Stimulated activated CD4-positive, alpha-beta T cell treated with anti-CD3 and anti-CD28 coated beads, Interleukin-12 subunit alpha, Interleukin-12 subunit beta, amount 100 ng/mL, for 48 hours (primary cell): Measurements from ENCODE around the gene CYTH1.

Experiments used
- DNase-seq, 3 donors: peaks; one replicate each; pipeline ENCODE4 v3.0.0-alpha.2; 2020; ENCODE audit warnings: low read depth in 2 of 3, low spot score in 1 of 3

Gene CYTH1

DNA sequence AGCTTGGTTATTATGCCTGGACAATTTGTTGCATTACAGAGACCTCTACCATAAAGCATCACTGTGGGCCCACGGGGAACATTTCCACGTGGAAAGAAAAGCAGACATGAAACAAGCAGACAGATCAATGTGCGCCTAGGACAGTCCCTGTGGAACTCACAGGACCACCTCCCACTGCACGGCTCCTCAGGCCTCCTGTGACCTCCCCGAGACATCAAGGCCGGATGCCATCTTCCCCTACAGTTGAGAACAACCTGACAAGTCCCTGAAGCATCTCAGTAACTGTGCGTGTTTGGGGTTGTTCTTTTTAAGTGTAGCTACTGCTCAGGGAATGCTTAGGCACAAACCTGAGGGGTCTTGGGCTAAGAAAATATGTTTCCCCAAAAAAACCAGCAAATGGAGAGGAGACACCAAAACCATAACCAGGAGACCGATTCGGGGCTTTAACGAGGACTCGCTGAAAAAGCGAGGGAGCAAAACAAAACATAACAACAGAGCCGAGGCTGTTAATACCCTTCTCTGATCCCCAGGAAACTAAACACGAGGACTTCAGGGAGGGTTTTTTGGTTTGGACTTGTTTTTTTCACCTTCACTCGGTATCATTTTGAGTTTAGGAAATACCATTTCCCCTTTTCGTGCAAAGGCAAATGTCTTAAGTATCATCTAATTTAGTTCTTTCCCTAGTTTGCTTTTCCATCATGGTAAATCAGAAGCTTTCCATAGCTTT lies 87.1 kb downstream of the CYTH1 start:
- no peak for DNase-seq

DNA sequence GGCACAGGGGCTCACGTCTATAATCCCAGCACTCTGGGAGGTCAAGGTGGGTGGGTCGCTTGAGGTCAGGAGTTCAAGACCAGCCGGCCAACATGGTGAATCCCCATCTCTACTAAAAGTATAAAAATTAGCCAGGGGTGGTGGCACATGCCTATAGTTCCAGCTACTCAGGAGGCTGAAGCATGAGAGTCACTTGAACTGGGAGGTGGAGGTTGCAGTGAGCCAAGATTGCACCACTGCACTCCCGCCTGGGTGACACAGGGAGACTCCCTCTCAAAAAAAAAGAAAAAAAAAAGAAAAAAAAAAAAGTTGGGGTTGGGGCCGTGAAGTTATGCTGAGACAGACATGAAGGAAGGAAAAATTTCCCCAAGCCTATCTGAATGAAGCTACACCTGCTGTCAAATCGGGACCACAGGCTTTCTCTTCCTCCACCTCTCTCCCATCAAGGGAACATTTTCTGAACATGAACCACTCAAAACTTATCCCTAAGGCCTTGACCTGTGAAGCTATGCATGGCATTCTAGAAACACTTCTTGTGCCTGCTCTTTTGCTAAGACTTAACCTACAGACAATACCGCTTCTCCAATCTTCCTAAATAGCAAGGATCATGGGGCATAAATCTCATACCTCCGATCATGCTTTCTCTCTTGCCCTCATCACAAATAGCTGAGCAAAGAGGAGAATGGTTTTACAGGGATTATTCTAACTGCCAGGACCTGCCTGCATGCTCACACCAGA lies 88.6 kb downstream of the CYTH1 start:
- DNase-seq, result no peak

DNA sequence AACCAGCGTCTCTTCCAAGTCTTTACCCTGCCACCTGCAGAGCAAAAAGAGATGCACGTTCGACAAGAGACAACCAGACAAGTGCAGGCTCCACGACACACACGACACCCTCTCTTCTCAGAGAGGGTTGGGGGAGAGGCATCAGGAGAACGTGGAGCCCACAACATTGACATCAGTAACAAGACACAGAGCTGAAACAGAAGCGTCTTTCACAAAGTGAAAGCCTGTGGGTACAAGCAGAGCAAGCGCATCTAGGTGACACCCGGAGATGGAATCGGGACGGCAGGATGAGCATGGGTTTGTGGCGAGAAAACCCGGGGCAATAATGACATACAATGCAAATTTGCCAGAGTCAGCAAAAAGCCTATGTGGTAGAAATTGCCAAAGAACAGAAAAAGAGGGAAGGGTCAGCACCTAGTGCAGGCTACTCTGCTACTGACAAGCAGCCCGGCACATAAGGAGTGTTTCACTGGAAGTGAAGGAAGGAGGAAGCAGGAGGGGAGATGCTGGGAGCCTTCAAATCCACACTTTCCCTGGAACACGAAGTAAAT lies 89.5 kb downstream of the CYTH1 start:
- DNase-seq, result no peak

DNA sequence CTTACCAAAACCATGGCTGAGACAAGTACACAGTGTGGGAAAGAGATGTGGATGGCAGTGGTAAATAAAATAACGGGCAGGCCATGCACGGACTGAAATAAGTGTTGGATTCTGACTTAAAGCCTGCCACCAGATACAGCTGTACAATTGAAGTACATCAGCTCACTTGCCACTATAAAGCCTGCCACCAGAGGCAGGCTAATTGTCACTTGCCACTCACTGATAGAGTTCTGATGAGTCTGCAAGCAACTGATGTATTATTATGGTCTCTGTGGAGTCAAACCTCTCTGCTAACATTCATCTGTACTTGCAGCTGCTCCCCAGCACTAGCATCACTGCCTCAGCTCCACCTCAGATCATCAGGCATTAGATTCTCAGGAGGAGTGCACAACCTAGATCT lies 93.0 kb downstream of the CYTH1 start:
- DNase-seq, result no peak

DNA sequence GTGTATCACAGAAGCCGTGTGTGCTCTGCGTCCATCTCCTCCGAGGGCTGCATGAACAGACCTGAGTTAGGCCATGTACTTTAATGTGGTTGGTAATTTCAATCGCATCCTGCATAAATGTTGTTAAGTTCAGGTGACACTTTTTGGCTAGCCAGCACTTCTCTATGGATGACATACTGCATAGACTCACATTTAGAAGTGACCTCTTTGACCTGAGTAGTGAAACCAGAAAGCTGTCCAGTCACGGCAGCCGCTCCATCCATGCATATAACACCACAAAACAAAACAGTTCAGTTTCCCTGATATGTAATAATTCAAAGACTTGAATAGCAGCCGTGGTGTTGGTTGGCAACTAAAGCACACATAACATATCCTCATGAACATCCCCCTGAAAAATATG lies 94.1 kb downstream of the CYTH1 start:
- DNase-seq, result no peak

DNA sequence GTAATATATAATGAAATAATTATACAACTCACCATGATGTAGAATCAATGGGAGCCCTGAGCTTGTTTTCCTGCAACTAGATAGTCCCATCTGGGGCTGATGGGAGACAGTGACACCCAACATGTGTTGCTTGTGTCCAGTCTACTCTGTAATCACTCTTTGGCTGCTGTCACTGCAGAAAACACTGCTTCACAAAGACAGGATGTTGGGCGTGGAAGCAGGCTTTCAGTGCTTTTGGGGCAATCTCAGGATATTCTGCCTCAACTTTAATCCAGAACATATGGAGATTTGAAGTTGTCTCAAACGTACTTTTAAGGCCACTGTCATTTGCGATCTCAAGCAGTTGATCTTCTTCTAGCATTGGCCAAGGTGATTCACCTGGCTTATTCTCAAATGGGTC lies 94.9 kb downstream of the CYTH1 start:
- DNase-seq, result no peak

DNA sequence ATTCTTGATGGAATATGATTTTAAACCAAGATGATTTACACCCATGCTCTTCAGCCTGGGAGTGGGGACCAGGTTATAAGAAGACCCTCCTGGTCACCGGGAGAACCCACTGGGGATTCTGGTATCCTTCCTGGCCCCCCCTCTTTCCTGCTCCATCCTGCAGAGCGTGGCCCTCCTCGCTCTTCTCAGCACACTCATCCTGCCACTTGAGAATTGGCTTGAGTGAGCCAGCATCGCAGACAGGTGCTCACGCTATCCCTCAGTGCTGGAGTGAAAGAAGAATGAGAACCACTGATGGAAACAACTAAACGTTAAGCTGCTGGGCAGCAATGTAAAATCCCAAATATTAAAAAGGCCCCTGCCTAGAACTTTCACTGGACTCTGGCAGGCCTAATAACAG lies 98.0 kb downstream of the CYTH1 start:
- no peak for DNase-seq

DNA sequence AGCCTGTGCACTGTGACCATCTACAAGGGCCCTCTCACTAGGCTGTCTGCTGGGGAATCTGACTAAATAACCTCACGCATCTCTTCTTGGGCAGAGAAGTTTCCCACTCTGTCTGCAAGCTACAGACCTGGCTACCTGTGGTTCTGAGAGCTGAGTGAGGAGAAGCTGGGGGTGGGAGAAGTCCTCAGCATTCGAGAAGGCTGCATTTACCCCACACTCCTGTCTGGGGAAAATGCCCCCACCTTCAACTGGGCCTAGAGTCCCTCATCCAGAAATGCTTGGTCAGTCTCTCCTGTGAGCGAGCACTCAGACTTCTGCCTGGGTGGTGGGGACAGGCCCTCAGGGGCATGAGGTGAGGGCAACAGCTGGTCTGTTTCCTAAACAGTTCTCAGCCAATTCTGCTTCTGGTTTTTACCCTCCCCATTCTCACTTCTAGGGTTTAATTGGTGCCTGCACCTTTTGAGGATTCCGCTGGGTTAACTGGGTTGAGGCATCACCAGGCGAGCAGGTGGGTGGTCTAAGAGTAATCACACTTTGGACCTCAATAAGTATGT lies 98.6 kb downstream of the CYTH1 start:
- DNase-seq, result no peak

DNA sequence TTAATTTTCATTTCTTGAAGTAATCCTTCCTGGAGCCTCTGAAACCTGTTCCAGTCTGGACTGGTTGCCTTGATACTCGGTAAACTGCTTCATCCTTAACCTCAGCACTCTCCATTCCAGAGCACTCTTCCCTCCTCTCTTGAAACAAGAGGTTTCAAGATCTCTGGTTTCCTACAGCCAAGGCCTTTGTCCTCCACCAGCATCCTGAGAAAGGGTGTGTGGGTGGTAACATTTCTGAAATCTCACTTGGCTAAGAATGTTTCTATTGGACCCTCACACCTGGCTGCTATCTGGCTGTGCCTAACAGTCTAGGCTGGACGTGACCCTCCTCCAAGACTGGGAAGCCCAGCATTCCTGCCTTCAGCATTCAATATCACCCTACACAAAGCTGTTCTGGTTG lies 99.7 kb downstream of the CYTH1 start:
- no peak for DNase-seq

DNA sequence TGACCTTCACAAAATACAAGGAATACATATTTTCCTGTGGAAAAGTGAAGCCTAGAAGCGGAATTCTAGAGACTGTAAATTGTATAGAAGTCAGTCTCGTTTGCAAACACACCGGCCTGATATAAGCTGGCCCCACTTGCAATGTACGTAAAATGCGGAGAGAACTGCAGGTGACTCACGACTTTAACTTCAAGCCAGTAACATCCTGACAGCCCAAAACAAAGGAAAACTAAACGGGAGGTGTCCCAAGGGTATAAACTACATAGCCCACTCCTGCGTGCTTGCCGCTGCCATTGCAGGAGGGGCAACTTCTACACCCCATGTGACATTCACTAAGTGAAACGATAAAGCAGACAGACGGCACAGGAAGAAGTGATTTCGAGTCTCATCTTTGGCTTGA lies 101.6 kb downstream of the CYTH1 start:
- DNase-seq, result no peak

DNA sequence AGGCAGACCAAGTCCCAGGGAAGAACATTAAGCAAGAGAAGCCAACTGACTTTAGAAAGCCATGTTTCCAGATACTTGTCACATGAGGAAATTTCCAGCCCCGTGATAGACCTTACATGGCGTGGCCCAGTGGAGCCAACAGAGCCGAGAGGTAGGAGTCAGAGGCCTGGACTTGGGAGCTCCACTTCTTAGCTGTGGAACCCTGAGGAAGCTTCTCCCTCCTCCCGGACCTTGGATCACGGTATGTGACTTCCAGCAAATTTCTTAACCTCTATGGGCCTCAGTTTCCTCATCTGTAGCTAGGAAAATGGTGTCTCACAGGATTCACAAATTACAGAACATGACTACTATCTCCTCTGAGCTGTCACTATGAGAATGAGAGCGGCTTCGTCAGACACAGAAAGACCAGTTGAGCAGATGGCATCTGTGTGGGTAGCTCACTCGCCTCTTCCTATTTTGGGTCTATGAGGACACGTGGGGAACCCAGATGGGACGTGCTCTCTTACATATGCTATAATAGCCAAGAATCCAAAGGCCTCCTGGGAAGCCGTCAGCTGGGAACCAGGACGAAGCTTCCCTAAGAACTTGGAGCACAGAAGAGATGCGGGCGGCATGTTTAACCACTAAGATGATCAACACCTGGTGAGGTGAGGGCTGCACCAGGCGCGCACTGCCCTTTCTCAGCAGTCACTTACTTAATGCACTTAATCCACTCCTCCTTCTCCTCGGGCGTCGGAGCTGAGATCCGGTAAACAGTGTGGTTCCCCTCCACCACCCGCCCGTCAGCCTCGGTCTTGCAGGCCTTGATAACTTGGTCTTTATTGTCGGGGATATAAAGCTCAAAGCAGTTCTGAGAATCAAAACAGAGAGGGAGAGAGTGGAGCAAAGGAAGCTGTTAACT lies 102.3 kb downstream of the CYTH1 start:
- no peak for DNase-seq

DNA sequence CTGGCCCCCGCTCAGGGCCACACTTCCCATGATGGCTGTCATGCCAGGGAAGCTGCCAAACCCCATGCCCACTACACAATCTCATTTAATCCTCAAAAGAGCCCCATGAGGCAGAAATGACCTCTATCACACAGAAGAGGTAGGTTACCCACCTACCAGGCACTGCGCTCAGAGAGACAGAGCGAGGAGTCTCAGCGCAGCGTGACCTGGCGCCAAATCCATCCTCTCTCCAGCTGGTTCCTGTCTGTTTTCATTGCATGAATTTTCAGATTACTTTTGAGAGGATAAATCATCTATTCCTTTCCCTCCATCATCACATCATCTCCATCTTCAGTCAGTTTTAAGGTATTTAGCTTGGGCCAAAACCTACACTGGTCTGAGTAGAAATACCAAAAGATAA lies 103.4 kb downstream of the CYTH1 start:
- no peak for DNase-seq

DNA sequence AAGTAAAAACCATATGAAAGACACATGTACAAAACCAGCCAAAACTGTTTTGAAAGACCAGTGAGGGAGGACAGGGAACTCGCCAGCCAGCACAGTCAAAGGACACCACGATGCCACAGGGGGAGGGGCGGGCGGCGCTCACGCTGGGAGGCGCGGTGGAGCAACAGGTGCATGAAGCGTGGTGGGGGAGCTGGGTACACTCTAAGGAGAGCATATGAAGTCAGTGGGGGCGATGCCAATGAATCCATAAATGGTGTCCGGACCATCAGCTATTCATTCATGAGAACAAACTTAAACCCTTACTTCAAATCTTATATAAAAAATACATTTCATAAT lies 103.9 kb downstream of the CYTH1 start:
- DNase-seq, result no peak

DNA sequence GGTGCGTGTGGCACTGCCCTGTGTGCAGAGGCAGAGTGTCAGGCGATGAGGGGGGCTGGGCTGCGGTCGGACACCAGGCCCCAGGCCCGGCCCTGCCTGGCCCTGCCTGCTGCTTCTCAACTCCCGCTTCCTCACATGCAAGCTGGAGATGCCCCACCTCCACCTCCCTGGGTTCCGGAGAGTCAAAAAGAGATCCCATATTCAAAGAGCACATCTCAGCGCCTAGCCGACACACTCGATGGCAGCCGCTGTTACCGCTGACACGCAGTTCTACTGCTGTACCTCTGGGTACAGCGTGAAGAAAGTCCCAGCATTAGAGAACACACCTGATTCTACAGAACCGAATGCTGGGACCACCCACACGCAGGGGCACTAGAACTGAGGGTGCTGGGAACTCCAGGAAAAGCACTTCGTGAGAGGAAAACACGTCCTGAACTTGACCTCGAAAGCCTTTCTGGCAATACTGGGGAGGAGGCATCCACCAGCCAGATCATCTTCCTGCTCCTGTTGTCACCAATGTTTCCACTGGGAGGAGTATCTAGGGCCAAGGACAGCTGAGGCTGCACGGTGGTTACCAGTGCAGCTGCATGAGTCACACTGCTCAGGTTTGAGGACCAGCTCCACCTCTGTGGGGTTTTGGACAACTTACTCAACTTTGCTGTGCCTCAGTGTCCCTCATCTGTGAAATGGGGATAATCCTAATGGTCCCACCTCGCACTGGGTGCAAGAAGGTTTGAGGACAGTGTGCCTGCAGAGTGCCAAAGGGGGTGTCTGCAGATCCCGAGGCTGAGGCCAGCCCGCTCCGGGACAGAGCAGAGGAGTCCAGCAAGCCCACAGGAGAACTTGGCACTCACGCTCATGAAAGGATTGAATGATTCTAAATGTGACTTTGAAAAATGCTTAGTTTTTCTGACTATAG lies 104.5 kb downstream of the CYTH1 start:
- no peak for DNase-seq

DNA sequence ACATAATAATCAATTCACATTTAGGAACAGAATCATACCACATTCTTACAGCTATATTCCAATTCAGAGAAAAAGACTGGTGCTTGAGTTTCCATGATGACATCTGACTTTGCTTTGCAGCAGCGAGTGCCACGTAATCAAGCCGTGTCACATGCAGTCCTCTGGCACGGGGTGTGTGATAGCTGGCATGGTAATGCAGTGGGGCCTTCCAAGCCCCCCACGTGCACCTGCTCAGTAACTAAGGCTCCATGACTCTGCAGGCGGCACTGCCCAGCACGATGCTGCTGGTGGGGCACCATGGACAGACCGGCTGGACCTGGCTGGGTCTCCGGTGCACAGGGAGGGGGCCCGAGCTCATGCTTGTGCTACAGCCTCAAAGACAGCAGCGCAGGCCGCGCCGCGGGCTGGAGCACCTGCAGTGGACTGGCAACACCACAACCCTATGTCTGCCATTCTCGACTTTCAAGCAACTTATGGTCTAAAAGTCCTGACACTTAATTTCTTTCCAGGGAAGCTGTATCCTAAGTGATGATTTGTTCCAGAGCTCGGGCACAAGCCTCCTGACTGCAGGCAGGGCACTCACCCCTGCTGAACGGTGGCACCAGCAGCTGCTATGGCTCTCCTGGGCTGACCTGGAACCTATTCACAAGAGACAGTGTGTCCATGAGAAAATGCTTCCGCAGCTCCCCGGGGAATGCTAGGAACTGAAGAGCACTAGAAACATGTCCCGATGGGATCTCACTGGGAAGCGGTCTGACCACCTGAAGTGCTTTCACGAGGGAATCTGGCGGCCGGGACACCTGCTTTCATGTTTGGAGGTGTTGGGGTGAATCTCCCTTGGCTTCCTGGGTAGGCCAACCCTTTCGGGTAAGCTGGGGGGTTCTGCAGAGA lies 105.4 kb downstream of the CYTH1 start:
- DNase-seq, result no peak

DNA sequence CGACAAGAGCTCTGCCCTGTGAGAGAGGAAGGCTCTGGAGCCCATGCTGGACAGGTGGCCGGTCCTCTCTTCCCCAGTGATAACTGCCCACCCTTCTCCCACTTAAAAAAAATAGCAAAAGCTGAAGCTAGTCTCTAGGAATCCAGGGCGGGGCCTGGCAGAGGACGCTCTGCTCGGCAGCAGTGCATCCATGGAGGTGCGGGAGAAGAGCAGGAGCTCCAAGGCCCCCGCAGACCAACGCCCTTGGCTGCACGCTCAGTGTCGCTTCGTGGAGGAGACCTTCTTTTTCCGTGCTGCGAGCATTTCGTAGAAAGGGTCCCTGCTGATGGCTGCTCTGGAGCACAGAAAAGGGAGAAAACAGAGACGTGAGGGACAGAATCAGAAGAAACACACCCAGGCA lies 106.2 kb downstream of the CYTH1 start:
- no peak for DNase-seq

DNA sequence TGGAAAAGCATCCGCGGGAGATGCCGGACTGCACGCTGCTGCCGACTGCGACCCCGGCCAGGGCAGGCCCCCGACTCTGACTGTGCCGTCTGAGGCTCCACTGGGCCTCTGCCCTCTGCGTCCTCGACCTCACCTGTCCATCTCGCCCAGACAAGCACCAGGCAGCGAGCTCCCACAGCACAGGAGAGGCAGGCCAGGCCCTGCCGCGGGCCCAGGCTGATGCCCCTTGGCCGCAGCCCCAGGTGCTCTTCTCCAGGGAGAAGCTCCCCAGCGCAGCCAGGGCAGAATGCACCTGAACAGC lies 106.8 kb downstream of the CYTH1 start:
- DNase-seq, result no peak

DNA sequence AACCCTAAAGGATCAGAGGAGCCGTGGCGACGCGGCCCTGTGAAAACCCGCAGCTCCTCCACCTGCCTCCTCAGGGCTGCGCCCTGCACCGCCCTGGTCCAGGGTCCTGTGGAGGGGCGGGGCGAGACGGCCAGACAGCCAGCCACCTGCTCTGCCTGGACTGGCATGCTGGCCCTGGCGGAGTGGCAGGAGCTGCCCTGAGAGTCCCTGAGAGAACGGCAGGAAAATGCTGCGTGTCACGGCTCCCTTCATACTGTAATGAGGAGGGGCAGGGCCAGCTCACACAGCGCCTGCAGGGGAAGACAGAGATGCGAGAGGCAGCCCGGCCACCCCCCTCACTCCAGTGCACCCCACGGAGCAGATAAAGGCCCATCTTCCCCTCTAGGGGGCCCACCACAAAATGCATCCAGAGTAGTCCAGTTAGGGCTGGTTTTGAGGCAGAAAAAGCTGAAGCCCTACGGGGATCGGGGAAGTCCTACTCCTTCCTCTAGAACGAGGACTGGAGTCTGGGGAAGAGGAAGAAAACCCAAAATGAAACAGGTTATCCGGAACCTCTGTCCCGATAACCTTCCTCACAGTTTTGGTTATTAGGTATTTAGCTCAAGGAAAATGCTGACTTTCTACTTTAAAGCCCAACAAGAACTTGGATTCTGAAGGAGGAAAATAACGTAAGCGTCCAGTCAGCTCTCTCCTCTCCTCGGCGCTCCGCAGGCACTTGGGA lies 107.3 kb downstream of the CYTH1 start:
- DNase-seq, result no peak

DNA sequence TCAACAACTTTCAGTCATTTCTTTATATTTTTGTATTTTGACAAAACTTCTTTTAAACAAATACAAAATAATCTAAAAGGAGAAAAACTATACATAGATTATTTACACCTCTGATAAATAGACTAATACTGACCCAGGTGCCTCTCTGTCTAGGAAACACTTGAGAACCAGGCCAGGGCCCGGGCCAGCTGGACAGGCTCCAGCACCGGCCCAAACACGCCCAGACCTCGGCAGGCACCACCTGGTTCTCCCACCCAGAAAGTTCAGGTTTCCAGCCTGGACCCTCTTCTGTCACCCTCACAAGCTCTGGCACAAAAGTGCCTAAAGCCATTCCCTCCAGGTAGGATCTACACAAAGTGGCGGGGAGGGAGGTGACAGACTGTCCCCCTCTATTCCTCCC lies 107.9 kb downstream of the CYTH1 start:
- no peak for DNase-seq
